LoVo (cell line): ENCODE results near the gene TK1.
"Not testable (repeated sequence)": the region's sequence is repeated elsewhere in the genome, so short reads cannot be mapped to it uniquely, and the experiment has no call there.

Experiments
- DNase-seq: peaks from one replicate; pipeline ENCODE4 v3.0.0-alpha.2; 2016; ENCODE audit warnings: low spot score

The TK1 gene

GRCh38 chr17:78148286-78149016 lies 38.4 kb downstream of the TK1 start:
- no peak for DNase-seq

DNA sequence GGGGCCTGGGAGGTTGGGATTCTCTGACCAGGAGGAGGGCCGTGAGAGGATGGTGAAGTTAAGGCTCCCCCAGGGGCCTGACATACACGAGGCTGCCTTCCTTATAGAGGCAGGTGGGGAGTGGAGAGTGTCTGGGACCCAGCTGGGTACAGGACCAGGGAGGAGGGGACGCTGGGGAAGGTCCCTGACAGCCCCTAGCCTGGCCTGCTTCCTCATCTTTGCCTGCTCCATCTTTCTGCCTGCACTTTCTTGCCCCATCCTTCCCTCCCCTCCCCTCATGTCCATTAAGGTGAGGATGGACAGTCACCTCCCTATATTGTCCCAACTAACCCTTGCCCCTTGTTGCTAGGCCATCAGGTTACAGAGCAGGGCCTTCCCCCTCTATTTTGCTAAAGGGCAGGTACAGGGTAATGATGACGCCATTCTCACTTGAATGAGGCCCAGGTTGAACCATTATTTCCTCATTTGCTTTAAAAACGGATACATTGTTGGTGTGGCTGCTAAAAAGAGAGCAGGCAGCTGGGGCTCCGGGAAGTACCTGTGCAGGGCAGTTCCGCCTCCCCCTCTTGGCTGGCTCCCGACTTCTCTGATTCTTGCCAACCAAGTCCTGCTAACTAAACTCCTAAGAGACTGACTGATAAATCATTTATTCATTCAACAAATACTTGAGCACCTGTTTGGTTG lies 39.4 kb downstream of the TK1 start:
- no peak for DNase-seq

- DNase-seq = no peak
Observed at GRCh38 chr17:78146881-78147280, 40.0 kb downstream of the TK1 start.

GRCh38 chr17:78146471-78146869 lies 40.4 kb downstream of the TK1 start:
- DNase-seq = no peak

DNA sequence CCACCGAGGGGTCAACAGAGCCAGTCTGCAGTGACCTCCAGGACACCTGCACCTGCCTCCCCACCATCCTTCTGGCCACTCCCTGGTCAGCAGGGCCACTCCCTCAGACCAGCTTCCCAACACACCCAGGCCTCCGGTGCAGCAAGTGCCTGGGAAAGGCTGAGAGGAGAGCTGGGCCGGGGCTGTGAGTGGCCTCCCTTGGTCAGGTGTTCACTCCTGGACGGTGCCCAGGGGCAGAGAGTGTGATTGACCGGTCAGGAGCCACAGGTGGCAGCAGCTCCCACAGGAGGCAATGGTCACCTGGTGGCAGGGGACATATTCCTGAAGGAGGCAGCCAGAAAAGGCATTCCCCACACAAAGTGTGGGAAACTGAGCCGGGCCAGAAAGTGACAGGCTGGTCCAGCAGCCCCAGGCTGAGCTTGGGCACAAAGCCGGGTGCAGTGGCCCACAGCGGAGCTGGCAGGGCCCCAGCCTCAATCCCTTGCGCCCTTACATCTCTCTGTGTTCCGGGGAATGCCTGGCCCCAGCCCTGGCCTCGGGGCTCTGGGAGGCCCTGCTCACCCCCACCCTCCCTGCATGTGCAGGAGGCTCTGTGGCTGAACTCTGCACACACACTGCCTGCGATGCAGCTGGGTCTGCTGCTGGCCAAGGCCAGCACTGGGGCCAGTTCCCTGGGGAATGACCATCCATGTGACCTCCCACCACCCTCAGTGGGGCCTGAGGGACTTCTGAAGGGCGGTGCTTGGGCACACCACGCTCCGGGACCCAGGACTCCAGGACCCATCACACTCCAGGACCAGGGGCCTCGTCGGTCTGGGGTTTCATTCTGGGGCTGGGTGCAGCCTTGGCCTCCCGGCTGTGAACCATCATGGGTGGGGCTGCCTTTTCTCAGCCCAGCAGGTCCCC lies 41.9 kb downstream of the TK1 start:
- DNase-seq = peak; percentile 29

DNA sequence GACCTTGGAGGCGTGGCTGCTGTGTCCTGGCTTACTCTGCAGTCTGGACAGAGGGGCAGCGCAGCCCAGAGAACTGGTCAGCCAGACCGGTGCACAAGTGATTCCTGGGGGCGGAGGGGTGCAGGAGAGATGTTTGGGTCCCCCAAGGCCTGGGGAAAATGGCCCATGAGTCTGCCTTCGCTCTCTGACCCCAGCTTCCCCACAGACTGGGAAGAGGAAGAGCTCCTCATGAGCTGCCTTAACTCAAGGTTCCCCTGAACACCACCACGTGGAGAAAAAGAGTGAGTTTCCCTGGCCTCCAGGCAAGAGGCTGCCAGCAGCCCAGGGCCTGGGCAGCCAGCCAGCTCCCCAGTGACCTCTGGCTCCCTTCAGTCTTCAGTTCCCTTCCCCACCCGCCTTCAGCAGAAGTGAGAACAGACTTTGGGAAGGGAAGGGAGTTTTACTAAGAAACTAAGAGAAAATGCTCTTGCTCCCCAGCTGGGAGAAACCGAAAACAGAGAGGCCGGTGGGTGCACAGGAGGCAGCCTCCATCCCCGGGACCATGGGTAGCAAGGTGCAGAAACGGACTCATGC lies 42.6 kb downstream of the TK1 start:
- DNase-seq = peak; percentile 78

GRCh38 chr17:78143214-78144146 lies 43.4 kb downstream of the TK1 start:
- no peak for DNase-seq

DNA sequence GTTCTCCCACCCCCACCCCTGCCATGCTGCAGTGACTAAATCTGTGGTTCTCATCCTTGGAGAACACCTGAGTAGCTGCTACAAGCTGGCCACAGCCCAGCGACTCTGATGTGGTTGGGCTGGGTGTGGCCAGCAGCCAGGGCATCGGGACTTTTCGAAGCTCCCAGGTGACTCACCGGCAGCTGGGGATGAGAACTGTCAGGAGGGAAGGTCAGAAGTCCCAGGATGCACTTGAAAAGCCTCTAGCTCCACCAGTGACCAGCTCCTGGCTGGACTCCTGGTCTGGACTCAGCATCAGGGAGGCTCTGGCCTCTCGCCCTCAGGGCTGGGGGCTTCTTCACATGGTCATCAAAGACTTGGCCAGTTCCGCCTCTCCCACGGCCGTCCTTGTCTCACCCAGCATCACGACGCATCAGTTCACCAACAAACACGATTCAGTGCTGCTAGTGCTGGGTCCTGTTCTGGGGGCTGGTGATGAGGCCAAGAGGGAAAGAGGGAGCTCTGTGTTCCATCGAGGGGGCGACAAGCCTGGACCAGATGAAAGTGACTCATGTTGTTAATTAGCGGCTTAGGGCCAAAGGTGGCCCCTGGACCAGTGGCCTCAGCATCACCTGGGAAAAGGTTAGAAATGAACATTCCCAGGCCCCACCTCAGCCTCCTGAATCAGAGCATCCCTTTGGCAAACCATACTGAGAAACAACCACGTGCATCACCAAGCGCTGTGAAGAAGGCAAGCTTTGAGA lies 44.6 kb downstream of the TK1 start:
- peak; percentile 93 for DNase-seq

- DNase-seq = no peak
Observed at GRCh38 chr17:78141437-78142118, 45.3 kb downstream of the TK1 start.

GRCh38 chr17:78140169-78141051 lies 46.4 kb downstream of the TK1 start:
- DNase-seq = peak; percentile 98

- not testable (repeated sequence) for DNase-seq
Observed at GRCh38 chr17:78139861-78140168, 47.0 kb downstream of the TK1 start.

DNA sequence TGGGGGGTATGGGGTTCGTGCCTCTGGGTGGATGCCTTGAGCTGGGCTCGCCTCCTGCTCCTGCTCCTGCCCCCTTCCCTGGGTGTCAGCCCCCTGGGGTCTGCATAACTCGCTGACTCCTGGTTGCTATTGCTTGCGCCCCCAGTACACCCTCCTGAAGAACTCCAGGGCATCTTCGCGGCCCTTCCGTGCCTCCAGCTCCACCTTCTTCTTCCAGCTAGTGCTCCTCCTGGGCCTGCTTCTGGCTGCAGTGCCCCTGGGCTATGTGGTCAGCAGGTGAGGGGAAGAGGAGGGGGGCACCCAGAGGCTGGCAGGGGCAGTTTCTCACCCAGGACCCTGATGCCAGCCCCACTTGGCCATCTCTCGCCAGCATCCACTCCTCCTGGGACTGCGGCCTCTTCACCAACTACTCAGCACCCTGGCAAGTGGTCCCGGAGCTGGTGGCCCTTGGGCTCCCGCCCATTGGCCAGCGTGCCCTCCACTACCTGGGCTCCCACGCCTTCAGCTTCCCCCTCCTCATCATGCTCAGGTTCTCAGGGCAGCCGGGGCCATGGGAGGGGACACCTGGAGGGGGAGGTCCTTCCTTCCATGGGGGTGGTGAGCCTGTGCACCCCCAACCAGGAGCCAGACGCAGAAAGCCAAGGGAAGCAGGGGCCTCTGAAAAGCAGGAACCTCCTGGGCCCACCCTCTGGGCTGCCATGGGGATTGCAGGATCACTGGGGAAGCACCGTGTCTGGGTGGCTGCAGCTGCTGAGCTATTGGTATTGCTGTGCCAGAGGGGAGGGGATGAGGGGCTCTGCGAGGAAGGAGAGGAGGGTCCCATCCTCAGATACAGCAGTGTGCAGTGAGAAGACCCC lies 48.4 kb downstream of the TK1 start:
- DNase-seq = no peak

- DNase-seq = no peak
Observed at GRCh38 chr17:78137392-78138203, 49.3 kb downstream of the TK1 start.

- no peak for DNase-seq
Observed at GRCh38 chr17:78135858-78136500, 50.9 kb downstream of the TK1 start.

DNA sequence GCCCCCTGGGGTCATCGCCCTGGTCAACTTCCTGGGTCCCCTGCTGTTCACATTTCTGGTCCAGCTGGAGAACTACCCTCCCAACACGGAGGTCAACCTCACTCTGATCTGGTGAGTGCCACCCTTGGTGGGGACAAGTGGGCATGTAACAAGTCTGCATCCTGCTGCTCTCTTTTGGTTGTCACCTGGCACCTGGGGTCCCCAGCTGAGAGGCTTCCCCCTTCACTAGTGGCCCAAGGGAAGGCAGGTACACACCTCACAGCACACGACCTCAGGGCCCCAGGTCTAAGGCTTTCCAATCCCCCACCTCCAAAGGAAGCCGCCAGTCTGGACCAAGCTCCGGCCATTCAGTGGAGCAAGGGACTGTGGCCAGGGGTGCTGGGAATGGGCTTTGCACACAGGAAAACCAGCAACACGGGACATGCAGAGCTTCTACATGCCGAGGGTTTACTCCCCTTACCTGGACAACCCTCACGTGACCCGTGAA lies 51.9 kb downstream of the TK1 start:
- no peak for DNase-seq
